ENCODE measurements around the gene RAB36.
"Not testable (repeated sequence)": the region's sequence is repeated elsewhere in the genome, so short reads cannot be mapped to it uniquely, and the experiment has no call there.

RAB36 gene

DNA sequence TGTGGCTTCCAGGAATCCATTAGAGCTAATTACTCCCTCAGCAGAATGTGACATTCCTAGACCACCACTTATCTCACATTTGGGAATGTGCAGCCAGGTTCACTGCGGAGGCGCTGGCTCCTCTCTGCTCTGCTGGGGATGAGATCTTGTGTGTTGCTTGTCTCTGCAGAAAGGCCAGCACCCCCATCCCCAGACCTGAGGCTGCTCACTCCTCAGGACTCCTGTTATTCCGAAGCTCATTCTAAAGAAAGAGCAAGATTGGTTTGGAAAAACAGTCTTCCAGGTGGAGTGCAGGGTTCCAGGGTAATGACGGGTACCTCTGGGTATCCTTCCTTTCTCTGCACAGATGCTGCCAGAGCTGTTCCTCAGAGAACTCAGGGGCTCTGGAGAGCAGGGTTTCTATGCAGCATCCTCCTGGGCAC lies 24.3 kb upstream of the RAB36 start:
- no peak for DNase-seq

DNA sequence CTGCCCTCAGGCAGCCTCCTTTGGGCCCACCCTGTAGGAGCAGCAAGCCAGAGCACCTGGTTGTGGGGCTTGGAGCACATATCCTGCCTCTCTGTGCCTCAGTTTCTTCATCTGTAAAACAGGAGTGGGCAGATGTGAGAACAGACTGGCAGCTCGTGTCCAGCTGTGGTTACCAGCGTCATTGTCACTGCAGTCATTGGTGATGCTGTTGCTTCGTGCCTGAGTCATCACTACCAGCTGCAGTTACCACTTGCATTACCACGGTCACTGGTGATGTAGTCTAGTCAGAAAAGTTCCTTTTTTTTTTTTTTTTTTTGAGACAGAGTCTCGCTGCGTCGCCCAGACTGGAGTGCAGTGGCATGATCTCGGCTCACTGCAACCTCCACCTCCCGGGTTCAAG lies 23.9 kb upstream of the RAB36 start:
- peak; percentile 45 to 77 (median 58) for DNase-seq

DNA sequence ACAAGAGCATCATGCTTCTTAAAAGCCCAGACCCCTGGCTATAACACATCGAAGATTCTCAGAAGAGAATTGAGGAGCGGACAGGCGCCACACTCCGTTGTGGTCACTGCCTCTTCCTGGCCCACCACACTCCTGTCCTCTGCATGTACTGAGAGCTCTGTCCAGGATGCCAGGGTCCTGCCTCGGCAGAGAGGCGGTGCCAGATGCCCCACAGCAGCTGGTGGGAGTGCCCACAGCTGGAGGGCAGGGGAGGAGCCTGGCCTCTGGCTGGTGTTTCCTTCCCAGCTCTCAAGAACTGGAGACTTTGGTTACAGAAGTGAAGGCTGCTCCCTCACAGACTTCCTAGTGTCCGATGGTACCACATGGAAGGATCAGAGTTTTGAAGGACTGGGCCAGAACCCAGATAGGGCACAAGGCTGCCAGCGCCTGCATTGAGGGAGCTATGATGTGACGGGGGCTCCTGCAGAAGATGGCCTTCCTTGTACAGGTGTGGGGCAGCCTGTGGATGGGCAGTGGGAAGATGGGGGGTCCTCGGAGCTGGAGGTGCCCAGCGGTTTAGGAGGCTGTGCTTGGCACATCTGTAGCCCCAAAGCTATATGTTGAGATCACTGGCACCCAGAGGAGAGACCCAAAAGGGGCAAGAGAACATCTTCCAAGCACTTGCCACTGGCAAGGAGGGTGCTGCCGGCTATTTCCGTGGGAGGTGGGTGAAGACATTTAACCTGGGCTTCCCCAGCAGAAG lies 22.9 kb upstream of the RAB36 start:
- DNase-seq = no peak

DNA sequence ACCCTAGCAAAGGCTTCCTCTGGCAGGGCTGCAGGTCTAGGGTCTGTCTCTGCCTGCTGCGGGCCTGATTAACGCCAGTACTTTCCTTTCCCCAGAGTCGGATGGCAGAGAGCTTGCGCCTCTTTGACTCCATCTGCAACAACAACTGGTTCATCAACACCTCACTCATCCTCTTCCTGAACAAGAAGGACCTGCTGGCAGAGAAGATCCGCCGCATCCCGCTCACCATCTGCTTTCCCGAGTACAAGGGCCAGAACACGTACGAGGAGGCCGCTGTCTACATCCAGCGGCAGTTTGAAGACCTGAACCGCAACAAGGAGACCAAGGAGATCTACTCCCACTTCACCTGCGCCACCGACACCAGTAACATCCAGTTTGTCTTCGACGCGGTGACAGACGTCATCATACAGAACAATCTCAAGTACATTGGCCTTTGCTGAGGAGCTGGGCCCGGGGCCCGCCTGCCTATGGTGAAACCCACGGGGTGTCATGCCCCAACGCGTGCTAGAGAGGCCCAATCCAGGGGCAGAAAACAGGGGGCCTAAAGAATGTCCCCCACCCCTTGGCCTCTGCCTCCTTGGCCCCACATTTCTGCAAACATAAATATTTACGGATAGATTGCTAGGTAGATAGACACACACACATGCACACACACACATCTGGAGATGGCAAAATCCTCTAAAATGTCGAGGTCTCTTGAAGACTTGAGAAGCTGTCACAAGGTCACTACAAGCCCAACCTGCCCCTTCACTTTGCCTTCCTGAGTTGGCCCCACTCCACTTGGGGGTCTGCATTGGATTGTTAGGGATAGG lies 22.1 kb upstream of the RAB36 start:
- no peak for DNase-seq

DNA sequence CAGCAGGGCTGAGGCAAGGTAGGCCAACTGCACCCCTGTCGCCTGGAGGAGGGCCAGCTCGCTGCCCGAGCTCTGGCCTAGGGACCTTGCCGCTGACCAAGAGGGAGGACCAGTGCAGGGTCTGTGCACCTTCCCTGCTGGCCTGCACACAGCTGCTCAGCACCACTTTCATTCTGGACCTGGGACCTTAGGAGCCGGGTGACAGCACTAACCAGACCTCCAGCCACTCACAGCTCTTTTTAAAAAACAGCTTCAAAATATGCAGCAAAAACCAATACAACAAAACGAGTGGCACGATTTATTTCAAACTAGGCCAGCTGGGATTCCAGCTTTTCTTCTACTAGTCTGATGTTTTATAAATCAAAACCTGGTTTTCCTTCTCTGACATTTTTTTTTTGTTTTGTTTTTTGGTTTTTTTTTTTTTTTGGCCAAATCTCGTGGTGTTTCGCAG lies 21.4 kb upstream of the RAB36 start:
- DNase-seq = no peak

DNA sequence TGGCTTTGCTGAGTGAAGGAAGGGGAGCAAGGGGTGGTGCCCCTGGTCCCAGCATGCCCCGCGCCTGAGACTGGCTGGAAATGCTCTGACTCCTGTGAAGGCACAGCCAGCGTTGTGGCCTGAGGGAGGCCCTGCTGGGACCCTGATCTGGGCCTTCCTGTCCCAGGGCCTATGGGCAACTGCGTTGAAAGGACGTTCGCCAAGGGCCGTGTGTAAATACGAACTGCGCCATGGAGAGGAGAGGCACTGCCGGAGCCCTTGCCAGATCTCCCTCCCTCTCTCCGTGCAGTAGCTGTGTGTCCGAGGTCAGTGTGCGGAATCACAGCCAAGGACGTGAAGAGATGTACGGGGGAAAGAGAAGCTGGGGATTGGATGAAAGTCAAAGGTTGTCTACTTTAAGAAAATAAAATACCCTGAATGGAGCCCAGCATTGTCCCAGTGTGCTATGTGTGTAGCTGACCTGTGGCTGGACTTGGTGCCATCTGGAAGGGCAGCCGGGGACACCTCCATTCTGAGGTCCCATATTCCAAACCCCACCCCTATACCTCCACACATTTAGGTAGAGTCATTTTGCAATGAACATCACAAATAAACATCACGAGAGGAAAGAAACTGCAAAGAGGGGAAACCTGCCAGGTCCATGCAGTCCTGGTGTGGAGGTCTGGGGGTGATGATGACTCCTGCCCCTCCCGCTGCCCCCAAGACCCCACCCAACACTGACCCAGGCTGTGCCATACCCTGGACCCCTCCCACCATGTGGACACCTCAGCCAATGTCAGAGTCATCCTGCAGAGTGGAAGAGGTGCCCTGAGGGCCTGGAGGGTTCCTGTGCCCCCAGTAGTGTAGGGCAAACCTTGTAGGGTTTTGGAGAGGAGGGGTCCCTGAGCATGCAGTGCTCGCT lies 20.4 kb upstream of the RAB36 start:
- no peak for DNase-seq

DNA sequence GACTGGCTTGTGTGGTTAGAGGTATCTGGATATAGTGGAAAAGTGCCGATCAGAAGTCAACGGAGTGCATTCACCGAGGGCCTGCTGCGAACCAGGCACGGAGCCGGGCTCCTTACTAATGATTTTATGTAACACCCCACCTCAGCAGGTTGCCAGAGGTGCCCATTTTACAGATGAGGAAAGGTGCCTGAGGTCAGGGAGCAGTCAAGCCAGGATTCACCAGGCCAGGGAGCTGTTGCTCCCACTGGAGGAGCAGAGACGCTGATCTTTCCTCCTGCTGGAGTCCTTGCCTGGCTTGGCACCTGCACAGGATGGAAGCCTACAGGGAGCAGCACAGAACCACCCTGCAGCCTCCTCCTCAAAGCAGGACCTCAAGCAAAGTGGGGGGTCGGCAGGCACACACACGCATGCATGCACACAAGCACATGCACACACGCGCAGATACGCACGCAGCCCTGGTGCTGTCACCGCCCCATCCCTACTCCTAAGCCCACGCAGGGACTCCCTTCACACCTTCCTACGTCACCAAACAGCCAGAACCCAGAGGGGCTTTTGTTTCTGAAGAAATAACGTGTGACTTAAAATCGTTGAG lies 19.7 kb upstream of the RAB36 start:
- no peak for DNase-seq

DNA sequence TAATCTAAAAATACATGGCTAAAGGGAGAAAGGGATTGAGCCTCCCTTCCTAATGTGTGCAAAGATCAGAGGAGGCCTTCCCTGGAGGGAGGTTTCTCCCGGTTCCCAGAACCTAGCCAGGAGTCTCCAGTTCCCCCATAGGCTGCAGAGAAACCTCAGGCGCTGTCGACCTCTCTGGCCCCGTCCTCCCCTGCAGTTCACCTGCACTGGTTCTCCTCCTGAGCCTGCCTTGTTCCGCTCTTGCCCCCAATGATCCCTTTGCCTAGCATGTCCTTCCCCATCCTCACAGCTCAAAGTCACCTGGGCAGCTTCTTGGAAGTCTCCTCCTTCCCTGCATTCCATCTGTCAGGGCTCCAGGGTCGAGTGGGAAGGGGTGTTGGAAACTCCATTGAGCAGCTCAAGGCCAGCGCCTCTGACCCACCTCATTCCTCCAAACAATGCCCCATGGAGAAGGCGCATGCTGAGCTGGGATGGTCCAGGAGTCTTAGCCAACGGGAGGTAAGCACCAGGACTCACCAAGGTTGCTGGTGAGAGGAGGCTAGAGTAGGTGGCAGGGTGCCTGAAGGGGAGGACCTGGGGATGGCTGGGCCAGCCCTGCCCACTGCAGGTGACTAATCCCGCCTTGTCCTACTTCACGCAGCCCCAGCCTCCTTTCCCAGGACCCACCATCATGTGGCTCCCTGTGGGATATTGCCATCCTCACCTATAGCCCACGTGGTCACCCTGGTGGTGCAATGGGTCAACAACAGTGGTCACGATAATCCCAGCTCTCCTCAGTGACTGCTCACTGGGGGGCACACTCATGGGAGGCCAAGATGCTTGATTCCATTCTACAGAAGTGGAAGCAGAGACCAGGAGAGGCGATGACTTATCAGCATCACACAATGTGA lies 18.9 kb upstream of the RAB36 start:
- DNase-seq = no peak

DNA sequence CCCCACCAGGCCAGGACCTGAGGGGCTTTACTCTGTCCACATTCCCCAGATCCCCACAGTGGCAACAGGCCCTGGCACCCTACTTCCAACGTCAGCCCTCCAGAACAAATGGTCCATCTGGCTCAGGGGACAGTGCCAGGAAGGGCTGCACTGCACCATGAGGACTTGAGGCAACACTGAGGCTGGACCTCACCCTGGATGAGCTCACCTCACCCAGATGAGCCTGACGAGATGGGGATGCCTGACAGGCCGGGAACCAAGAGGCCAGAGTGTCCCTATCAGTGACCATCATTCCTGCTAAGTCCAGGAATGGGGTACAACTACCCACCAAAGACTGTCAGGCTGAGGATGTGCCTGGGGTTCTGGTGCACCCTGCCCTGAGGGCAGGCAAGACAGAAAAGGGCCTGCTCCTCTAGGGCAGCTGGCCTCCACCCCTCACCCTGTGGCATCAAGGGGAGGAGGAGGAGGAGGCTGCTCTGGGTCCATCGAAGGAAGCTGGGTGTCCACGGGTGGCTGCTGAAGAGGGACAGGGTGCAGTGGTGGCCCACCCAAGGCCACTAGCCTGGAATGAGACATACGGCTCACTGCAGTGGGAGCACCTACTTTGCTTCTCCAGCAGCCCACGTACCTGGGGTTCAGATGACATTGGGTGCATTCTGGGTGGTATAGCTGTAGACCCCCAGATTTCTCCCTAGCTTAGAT lies 18.1 kb upstream of the RAB36 start:
- no peak for DNase-seq

DNA sequence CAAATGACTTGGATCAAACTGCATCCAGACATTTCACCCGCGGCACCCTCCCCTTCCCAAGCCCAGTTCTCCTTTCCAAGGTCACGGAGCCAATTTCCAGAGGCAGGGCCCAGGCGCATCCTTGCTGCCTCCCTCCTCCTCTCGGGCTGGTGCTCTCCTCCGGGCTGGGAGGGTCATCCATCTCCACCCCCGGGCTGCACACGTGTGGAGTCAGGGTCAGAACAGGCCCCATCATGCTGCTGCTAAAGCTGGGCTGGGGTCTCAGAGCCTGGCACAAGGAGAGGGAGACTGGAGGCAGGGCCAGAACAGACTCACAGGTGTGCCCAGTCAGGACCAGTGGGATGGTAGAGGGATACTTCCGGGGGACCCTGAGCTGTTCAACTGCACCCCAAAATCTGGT lies 17.5 kb upstream of the RAB36 start:
- DNase-seq = no peak

DNA sequence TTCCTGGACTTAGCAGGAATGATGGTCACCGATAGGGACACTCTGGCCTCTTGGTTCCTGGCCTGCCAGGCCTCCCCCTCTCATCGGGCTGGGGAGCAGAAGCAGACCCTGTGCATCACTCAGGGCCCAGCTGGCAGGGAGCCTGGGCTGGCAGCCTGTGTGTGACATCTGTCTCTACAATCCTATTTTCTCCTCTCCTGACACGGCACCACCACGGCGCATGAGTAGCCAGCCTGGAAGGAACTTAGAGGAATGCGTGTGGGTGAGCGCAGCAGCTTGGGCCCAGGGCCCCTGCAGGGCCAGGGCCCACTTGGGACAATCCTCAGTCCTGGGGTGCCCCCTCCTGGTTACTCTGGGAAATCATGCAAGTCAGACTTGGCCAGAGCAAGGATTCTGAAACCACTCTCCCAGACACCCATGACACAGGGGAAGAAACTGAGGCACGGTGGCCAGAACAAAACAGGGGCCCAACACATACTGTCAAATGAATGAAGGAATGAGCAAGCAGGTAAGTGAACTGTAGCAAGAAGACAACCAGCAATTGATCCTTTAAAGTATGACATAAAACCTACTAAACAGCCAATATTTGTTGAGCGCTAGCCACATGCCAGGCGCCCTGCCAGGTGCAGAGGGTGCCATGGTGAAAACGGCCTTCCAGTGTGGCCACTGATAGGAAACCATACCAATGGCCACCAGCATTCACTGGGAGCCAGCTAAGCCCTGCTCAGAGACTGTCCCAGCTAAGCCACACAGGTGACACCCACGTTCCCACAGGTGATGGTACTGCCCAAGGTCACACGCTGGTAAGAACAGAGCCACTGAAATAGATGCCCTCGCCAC lies 16.8 kb upstream of the RAB36 start:
- peak; percentile 77 to 87 (median 80) for DNase-seq

DNA sequence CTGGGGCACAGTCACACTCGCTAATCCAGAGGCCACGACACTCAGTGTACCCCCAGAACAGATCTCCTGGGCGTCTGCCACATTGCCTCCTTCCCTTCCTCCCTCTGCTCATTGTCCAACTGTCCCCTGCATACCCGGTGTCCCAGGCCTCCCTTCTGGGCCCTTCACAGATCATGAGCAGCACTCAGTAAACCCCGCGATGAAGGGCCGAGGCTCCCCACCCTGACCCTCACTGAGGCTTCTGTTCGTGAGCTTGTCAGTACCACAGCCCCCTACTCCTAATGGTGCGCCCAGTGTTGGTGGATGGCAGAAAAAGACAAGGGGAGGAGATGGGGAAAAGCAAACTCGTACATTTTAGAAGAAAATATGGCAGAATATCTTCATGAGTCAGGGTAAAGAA lies 16.1 kb upstream of the RAB36 start:
- DNase-seq = no peak

DNA sequence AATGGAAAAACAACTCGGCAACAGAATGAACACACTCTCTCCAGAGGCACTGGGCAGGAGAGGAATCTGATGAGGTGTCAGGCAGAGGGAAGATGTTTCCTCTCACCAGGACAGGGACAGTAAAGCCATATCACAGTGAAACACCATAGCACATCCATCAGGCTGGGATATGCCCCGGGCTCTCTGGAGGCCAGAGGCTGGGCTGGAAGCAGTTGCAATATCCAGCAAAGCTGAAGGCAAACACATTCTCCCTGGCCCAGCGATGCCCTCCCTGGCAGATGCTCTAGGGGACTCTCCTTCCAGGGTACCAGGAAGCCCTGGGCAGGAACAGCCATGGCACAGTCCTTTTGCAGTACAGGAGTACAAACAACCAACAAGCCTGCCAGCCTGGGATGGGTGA lies 14.6 kb upstream of the RAB36 start:
- no peak for DNase-seq

DNA sequence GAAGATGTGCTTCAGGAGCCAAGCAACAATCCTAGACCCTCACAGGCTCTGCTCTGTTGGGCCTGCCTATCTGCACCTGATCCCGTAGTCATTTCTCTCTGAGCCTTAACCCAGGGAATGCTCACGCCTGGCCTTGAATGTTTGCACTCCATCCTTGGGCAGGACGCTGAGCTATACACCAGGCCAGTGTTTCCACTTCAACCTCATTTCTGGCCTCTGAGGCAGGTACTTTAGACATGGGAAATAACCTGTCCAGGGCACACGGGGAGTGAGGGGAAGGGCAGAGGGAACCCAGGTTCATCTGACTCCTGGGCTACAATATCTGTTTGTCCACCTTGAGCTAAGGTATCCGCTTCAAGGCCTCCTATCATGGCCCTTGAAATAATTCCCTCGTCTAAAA lies 13.3 kb upstream of the RAB36 start:
- no peak for DNase-seq

DNA sequence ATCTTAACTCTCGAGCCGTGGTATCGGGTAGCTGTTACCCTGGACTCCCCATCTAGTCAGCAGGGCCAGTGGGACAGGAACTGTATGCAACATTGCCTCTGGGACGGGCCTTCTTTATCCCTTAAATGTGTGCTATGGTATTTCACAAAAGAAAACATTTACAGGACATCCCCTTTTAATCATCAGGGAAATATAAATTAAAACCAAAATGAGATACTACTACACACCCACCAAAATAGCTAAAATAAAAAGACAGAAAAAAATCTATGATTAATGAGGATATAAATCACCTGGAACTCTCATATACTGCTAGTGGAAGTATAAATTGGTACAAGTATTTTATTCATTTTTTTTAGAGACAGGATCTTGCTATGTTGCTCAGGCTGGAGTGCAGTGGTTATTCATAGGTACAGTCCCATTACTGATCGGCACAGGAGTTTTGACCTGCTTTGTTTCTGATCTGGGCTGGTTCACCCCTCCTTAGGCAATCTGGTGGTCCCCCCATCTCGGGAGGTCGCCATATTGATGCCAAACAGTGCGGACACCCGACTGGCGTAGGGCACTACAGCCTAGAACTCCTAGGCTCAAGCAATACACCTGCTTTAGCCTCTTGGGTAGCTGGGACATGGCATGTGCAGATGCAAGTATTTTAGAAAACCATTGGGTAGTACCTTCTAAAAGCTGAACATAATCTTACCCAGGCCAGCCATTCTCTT lies 12.7 kb upstream of the RAB36 start:
- no peak for DNase-seq

DNA sequence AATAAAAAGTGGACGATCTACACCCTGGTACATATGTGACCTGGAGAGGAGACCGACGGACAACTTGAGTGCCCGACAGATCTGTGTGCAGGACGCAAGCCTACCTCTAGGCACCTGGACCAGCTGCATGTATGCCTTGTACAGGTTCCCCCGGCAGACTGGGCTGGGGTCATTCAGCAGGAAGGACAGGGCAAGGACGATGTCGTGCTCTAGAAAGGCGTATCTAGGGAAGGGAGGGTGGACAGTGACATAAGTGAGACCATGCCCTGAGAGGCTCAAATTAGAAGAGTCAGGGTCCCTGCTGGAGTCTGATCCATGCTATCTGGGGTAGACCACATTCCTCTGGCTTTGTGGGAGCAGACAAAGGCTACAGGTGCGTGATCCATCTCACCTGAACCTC lies 11.4 kb upstream of the RAB36 start:
- DNase-seq = no peak

DNA sequence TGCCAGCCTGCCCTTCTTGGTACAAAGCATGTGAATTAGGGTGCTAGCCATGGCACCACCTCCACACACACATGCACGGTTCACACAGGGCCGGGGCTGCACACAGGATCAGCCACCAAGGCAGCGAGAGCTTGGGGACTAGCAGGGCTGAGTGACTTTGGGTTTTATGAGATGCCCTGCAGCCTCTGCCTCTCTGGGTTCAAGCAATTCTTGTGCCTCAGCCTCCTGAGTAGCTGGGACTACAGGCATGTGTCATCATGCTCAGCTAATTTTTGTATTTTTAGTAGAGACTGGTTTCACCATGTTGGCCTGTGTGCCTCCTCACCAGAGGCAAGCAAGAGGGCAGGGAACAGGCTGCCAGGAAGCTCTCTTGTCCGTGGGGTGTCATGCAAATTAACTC lies 8.3 kb upstream of the RAB36 start:
- not testable (repeated sequence) for DNase-seq

DNA sequence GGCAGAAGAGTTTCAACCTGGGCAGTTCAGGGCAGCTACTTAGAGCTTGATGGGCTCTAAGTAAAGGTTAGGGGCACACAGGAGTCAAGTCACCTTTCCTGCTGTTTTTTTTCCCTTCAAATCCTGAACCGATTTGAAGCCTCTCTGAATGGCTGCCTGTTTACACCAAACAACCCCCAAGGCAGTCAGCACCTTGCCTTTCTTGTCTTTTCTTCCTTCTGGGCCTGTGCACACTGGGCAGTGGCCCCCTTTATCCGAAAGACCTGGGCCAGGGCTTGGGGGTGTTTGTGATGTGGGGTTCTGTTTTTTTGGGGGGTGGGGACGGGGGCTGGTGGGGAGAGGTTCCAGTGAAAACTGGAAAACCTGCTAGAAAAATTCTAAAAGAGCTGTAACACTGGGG lies 7.8 kb upstream of the RAB36 start:
- DNase-seq = no peak

DNA sequence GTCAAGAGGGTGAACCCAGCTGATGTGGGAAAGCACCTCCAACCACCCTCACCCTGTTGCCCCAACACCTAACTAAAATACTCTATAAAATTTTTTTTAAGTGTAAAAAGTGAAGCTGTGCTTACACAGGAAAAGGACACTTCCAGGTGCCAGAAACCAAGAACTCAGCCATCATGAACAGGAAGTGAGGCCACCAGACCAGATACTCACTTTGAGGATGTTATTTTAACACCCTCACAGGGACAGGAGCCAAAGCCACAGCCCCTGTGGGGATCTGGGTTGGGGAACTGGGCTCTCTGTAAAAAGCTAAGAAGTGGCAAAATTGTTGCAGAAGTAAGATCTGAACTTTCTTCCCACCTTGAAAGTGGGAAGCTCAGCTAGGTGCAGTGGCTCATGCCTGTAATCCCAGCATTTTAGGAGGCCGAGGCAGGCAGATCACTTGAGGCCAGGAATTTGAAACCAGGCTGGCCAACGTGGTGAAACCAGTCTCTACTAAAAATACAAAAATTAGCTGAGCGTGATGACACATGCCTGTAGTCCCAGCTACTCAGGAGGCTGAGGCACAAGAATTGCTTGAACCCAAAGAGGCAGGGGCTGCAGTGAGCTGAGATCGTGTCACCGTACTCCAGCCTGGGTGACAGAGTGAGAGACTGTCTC lies 7.2 kb upstream of the RAB36 start:
- peak; percentile 44 to 68 (median 59) for DNase-seq
